C4-2B (cell line): ENCODE results near the gene PPP5C.

Experiments used
- H3K27ac ChIP-seq: fragments of 450-650 bp; 2 replicates; pipeline ENCODE4 v1.5.1; 2017
- CTCF ChIP-seq: fragments of 450-650 bp; conservative IDR thresholded peaks from 2 replicates; pipeline ENCODE4 v1.5.1; 2017; ENCODE audit warnings: mild to moderate bottlenecking
- ZFX ChIP-seq: fragments of 450-650 bp; IDR thresholded peaks from 2 replicates; pipeline ENCODE4 v1.6.1; 2017

PPP5C gene

DNA sequence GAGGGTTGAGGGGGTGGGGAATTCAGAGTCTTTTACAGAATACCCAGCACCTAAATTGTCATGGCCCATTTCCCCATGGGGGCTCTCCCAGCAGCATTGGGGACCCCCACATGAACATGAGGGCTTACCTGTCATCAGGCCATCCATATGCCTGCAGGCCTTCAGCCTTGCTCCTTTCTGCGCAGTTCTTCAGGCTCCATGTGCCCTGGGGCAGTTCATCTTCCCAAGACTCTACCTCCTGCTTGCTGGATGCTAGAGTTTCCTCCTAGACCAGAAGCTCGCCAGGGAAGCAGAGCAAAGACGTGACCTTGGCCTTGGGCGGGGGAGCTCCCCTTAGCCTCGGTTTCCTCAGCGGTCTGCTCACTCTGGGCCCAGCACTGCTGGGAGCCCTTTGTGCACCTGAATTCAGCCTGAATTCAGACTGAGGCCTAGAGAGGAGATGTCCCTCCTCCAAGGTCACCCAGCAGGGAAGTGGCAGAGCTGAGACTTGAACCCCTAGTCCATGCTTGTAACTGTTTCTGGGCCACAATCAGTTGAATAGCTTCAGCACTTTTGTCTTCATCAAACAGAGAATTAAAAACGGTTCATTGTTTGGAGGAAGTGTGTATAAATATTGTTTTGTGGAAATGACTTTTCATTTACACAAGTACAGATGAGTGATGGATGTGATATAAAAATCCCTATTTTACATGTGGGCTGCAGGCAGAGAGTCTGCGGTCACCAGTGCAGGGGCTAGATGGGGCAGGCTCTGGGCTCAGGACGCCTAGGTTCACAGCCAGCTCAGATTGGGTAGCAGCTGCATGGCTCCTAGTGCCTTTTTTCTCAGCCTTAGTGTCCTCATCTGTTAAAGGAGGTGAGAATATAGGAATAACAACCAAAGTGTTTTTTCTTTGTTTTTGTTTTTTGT is 9.5 kb downstream of the PPP5C start:
- TF ChIP-seq CTCF = no peak
- TF ChIP-seq ZFX = no peak
- no peak overlapping the region for H3K27ac ChIP-seq

GRCh38 chr19:46357846-46358583 is 11.1 kb downstream of the PPP5C start:
- TF ChIP-seq ZFX (no peak), CTCF (no peak)
- no peak overlapping the region for H3K27ac ChIP-seq

DNA sequence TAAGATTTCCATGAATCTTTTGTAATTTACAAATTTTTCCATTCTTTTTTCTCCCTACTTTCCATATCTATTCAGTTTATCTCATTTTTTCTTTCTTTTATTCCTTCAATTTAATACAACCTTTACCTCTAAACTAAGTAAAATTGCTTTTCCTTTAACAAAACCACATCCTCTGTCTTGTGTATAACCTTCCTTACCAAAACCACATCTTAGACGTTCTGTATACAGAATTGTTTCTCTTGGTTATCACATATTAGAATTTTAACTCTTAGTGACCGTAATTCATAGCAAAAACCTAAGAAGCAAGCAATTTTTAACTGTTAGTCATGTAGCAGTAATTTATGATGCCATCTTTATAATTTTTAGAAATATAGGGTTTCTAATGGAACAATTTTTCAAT is 15.0 kb downstream of the PPP5C start:
- TF ChIP-seq ZFX (no peak), CTCF (no peak)
- H3K27ac ChIP-seq = no peak overlapping the region

DNA sequence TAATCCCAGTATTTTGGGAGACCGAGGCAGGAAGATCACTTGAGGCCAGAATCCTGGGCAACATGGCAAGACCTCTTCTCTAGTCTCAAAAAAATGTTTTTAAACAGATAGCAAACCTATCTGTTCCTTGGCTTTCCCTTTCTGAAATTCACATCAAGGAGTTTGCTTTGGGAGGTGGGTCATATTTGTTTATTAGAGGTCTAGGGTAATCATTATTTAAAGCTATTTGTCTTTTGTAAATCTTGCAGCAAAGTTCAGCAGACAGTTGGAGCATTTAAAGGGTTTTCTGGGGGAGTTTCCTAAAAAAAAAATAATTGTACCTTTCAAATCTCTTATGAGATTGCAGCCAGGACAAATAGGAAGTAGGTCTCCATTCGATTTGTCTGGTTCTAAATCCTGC is 17.5 kb downstream of the PPP5C start:
- no peak for TF ChIP-seq ZFX
- no peak for TF ChIP-seq CTCF
- no peak overlapping the region for H3K27ac ChIP-seq

DNA sequence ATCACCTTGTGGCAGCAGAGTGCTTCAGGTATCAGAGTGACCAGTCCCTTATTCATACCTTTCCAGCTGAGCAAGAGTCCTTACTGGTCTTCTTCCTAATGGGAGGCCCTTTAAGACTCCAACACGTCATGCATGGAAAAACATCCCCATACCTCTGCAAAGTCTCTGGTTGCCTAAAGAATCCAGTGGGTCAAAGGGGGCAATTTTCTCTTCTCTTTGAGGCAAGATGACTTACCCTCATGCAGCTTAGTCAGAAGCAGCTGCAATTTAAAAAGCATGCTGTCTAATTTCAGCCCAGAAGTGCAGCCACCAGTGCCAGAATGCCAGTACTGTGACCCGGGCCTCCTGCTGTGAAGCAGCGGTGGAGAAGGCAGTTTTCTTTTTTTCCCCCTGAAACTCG is 18.7 kb downstream of the PPP5C start:
- TF ChIP-seq CTCF (no peak), ZFX (no peak)
- no peak overlapping the region for H3K27ac ChIP-seq

GRCh38 chr19:46366620-46367292 is 19.9 kb downstream of the PPP5C start:
- H3K27ac ChIP-seq = no peak overlapping the region
- no peak for TF ChIP-seq CTCF
- TF ChIP-seq ZFX = no peak

- no peak overlapping the region for H3K27ac ChIP-seq
- TF ChIP-seq CTCF (no peak), ZFX (no peak)
Measured at GRCh38 chr19:46367426-46367825, 20.5 kb downstream of the PPP5C start.
